Amniotic stem cell (primary cell): ENCODE results near the gene DHRS1.
A peak's percentile ranks its signal among the peaks of the same experiment; 100 is the strongest.

Source experiments
- DNase-seq: peaks from one replicate; lab custom pipeline; 2025; lab: John Stamatoyannopoulos, UW

Gene DHRS1

DNA sequence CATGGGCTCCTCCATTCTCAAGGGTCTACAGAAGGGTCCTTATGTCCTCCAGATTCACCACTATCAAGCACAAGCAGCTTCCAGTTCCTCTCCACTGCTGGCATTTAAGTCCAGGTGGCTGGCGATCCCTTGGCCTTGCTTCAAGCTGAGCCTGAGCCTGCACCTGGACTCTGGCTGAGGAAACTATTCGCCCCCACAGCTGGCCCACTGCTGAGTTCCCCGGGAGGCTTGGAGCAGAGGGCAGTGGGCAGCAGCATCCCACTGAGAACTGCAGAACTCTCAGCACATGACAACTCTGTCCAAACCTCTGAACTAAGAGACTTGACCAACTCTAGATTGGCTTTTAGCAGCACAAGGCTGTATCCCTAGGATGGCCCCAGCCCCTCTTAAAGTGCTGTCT is 16.8 kb downstream of the DHRS1 start:
- DNase-seq: no peak

DNA sequence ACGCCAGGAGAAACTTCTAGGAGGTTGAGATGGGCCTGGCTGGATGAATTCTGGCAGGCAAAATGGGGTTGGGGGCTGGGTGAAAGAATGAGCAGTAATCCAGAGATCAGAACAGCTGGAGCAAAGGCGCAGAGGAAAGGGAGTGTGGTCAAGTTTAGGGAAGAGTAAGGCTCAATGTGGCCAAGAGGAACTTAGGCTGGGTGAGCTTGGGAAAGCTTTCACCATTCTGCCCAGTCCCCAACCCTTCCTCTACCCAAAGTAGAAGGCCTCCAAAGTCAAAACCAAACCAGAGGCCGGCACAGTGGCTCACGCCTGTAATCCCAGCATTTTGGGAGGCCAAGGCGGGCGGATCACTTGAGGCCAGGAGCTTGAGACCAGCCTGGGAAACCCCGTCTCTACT is 17.9 kb downstream of the DHRS1 start:
- DNase-seq: no peak

GRCh38 chr14:24280797-24281460 is 18.7 kb downstream of the DHRS1 start:
- no peak for DNase-seq

DNA sequence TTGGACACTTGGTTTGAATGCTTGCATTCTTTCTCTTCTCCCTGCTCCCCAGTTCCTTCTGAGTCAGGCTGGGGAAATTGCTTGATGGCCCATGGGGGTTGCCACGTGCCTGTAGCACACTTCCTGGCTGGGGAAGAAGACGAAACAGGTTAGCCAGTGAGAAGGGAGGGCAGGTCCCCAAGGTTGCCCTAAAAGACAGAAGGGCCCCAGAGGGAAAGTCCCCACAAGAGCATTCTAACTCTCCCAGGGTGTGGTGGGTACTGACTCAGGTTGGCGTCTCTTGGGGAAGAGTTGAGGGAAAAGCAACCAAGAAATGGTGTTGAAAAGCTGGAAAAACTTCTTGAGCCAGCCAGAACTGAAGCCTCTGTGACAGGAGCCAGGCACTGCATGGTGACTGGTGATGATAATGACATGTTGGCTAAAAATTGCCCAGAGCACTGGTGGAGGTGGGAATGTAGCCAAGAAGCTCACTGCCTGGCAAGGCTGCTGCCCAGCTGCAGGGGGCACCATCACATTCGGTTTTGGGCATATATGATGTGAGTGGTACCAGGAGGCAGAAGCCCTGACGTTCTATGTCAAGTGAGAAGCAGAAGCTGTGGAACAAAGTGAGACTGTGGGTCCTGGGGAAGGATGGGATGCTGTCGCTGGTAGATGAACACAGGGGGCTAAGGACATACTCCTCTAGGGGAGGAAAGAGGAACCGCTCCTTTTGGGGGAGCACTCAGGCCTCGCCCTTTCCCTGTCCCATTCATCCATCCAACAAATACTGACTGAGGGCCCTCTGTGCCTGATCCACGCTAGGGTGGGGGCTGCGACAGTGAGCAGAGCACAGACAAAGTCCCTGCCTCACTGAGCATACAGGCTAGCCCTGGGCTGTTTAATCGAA is 20.0 kb downstream of the DHRS1 start:
- DNase-seq: no peak

DNA sequence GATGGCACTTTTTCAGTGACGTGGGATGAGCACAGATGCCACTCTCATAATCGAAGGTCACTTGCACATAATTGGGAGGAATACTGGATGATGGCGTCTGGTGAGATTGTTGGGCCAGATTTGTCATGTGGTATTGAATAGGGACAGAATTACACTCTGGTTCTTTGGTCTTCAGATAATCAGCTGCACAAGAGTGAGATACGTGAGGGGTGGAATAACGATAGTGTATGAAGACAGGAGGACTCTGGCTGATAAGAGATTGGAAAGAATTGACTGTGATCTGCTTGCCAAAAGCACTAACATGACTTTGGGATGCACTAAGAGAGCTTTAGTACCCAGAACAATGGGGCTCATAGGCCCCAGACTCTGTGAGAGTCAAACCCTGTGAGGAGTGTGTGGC is 21.2 kb downstream of the DHRS1 start:
- no peak for DNase-seq

GRCh38 chr14:24277606-24278321 is 21.8 kb downstream of the DHRS1 start:
- DNase-seq: no peak

DNA sequence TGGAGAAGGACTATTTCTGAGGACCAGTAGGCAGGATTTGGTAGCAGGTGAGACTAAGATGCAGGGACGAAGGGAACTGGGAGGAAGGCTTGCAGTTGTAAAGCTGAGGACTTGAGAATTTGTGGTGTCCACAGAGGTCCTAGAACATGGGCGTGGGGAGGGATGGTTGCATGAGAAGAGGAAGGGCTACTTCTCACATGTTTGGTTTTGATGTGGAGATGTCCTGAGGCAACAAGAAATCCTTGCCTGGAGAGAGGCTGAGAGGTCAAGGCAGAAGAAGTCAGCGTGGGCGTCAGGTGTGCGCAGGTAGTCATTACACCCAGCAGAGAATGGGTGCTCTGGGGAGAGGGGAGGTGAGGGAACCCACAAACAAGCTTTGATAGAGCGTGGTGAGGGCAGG is 22.5 kb downstream of the DHRS1 start:
- no peak for DNase-seq

GRCh38 chr14:24274101-24274543 is 25.5 kb downstream of the DHRS1 start:
- DNase-seq: no peak

- DNase-seq: no peak
These were observed 26.1 kb downstream of the DHRS1 start for GRCh38 chr14:24273422-24273998.

DNA sequence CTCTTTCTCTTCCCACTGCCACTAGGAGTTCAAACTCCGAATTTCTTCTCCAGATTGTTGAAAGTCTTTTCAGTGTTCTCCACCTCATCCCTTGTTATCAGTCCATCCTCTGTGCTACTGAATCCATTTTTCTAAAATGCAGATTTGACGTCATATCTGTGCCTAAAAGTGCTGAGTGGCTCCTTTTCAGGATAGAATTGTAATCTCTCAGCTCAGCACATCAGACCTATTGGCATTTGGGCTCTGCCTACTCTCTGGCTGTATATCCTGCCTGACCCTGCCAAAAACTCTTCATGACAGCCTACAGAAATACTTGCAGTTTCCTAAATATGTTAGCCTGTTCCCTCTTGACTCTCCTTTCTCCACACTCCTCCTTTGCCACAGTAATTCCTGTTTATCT is 27.1 kb downstream of the DHRS1 start:
- DNase-seq: no peak

DNA sequence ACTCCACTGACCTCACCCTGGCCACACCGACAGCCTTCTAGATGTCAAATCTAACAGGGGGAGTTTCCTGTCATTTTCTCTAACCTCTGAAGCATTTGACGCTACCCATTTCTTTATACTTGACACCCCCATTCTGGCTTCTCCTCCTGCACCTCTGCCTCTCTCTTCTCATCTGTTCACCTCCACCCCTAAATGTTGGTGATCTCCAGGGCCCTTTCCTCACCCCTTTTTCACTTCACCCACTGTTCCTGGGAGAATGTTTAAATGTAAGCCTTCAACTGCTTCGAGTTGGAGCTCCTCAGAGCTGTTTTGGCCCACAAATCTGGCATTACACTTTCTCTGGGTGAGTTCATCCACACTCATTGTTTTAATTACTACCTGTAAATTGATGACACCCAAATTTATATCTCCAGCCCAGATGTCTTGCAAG is 27.7 kb downstream of the DHRS1 start:
- DNase-seq: no peak

DNA sequence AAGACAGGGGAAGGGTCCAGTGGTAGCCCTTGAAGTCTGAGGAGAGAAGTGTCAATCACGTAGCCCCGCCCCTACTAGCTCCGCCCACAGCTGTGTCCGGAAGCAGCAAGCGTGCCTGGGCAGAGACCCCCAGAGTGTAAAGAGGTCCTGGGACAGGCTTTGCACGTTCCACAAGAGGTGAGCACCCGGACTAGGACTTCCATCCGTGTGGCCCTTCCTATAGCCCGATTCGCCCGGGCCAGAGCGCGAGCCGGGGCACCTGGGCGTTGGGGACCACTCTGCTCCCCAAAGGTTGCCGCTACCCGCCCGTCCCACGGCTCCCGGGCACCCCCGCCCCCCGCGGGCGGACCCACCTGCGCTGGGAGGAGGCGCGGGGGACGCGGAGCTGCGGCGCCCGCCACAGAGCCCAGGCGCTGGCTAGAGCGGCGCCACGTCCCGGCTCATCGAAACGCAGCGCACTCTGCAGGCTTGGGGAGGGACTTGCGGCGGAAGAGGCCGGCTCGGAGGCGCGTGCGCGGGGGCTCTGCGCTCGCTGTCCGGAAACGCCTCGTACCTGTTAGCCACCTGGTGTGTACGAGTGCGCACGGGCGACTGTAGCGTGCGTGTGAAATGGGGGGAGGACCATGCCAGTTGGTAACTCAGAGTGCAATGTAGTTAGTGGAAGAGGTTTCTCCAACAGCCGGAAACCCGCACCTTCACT is 28.3 kb downstream of the DHRS1 start, which contains the start of gene RABGGTA:
TSS of gene RABGGTA (minus strand) at position 464 of the 700 bp plus-strand sequence. CDS start 482 bp downstream, outside the sequence.
- DNase-seq: peak; percentile 74

DNA sequence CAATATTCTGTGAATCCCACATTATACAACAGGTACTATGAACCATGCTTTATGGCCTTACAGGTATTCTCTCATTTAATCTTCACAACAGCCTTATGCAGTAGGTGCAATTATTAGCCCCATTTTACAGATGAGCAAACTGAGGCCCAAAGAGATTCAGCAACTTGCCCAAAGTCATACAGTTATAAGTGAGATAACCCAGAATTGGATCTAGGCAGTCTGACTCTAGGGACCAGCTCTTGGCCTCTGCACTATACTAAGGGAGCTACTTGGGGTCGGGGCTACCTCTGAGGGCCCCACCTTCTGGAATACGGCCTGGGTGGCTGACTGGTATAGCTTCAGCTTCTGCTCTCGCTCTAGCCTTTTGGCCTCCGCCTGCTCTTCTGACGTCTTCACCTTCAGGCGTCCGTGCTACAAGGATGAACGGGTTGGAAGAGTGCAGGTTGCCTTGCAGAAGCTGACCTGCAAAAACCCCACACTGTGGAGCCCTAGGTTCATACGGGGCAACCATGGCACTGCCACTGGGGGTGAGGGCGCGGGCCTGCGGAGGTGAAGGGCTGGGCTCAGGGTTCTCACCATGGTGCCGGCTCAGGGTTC is 28.9 kb downstream of the DHRS1 start:
- DNase-seq: no peak

- no peak for DNase-seq
These were observed 29.6 kb downstream of the DHRS1 start for GRCh38 chr14:24269910-24270536.

GRCh38 chr14:24269368-24269767 is 30.2 kb downstream of the DHRS1 start:
- DNase-seq: no peak

- DNase-seq: no peak
These were observed 31.4 kb downstream of the DHRS1 start for GRCh38 chr14:24268225-24268624.

GRCh38 chr14:24267516-24267915 is 32.1 kb downstream of the DHRS1 start:
- no peak for DNase-seq

- DNase-seq: no peak
These were observed 33.0 kb downstream of the DHRS1 start for GRCh38 chr14:24266344-24267244.

DNA sequence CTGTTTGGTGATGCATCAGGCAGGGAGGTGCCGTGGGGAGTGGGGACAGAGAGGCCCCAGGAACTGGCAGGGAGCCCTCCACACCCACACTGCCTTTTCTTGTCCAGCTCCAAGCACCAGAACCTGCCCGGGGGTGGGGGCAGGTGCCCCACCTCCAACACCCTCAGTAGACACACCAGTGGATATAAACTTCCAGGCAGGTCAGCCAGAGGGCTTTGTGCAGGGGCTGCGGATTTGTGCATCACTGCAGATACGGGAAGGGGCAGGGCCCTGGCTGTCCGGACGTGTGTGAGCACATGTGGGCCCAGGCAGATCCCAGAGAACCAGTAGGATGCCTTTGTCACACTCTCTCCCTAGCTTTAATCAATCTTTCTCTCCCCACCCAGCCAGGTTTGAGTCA is 35.3 kb downstream of the DHRS1 start:
- DNase-seq: no peak

GRCh38 chr14:24263848-24264247 is 35.7 kb downstream of the DHRS1 start:
- no peak for DNase-seq
